HG03064 (cell line): Measurements from ENCODE around the gene MLEC.

Source experiments
- ATAC-seq: cut with Tn5 transposase; IDR thresholded peaks from one replicate; pipeline ENCODE4 v1.9.1; 2021; ENCODE audit warnings: low read depth; ENCODE audit not compliant: unreplicated experiment

The MLEC gene

DNA sequence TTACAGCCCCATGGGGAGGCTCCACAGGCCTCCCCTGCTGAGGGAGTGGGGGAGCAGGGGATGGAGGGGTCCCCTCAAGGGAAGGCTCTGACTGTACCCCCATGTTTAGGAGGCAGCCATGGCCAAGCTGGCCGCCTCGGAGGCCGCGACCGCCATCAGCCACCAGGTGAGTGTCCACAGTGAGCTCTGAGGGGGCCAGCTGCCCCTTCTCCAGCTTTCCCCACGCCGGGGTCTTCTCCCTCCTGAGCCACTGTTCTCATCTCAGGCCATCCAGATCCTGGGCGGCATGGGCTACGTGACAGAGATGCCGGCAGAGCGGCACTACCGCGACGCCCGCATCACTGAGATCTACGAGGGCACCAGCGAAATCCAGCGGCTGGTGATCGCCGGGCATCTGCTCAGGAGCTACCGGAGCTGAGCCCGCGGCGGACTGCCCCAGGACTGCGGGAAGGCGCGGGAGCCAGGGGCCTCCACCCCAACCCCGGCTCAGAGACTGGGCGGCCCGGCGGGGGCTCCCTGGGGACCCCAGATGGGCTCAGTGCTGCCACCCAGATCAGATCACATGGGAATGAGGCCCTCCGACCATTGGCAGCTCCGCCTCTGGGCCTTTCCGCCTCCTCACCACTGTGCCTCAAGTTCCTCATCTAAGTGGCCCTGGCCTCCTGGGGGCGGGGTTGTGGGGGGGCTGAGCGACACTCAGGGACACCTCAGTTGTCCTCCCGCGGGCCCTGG is 52.2 kb downstream of the MLEC start:
- no peak for ATAC-seq

DNA sequence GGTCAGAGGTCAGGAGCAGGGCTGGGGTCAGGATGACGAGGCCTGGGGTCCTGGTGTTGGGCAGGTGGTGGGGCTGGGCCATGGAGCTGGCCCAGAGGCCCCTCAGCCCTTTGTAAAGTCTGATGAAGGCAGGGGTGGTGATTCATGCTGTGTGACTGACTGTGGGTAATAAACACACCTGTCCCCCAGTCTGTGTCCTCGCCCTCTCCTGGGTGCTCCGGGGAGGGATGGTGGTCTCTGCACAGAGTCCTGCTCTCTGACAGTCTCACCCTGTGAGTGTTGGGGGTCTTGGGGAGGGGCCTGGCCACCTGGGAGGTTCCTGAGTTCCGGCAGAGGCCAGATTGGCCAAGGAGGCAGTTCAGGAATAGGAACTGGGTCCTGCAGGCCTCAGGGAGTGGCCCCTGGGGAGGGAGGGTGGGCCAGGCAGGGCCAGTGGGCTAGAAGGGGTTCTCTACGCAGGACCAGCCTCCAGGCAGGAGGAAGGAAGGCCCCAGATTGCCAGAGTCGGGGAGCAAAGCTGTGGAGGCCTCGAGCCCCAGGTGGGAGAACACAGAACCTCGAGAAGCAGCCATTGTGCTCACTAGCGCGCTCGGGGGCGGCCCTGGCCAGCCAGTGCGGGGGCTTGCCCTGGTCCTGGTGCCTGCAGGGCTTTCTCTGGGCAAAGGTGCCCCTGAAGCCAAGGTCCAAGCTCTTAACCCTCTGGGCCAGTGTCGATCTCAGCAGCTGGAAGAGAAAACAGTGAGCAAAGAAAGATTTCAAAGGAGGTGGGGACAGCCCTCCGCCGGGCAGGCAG is 53.1 kb downstream of the MLEC start:
- no peak for ATAC-seq

DNA sequence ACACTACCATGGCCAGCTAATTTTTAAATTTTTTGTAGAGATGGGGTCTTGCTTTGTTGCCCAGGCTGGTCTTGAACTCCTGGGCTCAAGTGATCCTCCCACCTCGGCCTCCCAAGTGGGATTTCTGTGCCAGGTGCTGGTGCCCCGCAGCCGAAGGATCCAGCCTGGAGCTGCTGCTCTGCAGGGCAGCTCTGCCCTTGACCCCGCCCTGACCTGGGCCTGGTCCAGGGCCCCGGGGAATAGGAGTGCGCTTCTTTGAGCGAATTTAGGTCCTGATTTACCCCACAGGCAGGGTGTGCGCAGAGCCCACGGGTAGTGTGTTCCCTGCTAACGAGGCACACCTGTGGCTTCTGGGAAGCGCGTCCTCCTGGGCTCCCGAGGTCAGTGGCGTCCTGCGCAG is 53.9 kb downstream of the MLEC start:
- ATAC-seq, result no peak

DNA sequence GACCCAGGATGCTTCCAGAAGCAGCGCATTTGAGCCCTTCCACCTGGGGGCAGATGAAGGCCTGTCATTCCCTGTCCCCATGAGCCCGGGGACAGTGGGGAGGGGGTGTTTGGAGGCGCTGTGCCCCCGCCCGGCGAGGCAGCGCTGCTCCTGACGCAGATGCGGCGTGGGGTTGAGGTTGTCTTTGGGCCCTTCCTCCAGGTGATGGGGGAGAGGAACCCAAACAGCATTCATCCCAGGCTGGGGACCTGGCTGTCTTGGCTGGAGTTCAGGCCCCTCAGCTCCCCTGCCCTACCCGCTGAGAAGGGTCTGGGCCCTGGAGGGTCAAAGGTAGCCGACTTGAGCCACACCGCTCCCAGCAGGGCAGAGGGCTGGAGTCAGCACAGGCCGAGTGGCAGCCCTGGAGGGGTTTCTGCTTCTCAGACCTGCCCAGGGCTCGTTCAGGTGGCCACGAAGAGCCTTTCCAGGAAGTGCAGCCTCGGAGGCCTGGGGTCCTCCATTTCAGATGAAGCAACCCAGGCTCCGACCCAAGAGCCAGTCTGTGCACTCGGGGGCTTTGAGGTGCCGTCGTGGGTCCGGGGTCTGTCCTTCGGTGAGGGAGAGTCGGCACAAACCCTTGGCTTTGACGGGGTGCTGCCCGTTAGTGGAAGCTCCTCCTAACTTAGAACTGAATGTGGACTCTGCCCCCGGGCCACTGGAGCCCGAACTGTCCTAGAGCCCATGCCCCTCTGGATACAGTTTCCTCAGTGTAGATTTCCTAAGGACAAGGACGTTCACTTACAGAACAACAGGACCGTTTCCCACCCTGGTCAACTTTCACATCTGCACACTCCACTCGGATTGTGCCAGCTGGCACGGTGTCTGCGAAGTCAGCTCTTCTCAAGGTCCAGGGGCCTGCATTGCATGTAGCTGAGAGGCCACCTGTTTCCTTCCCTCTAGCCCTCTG is 54.8 kb downstream of the MLEC start:
- ATAC-seq, result no peak

DNA sequence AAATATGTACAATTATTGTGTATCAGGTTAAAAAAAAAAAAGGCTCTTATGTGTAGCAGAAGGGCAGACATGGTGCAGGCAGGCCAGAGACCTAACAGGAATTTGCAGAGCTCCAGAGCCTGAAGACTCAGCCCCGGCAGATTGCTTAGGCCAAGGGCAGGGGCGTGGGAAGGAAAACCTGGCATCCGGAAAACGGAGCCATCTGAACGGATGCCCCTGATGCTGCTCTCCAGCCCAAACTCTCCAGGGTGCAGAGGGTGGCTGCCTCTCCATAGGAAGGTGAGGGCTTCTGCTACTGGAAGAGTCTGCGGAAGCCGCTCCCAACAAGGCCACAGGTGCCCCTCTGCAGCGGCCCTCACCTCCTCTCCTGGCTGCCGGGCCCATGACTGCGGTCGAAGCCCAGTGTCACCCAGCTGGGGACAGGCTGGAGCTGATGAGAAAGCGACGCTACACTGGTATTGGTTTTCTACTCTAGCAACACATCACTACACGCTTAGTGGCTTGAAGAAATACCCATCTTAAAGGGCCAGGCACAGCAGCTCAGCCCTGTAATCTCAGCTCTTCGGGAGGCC is 58.1 kb downstream of the MLEC start:
- ATAC-seq, result no peak

DNA sequence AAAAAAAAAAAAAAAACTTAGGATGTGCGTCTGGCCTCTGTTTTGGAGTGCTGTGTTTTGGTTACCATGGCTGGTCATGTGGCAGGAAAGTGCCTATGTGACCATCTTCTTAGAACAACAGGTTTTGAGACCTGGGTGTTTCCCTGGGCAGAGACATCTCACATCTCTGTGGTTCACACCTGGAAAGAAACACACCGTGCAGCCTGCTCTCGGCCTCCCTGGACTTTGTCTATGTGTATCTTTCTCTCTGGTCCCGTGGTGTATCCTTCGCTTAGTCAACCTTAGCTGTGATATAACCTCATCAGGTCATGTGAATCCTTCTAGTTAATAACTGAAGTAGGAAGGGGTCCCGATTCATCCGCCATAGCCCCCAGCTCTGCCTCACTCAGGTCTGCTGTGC is 61.3 kb downstream of the MLEC start:
- ATAC-seq, result no peak

DNA sequence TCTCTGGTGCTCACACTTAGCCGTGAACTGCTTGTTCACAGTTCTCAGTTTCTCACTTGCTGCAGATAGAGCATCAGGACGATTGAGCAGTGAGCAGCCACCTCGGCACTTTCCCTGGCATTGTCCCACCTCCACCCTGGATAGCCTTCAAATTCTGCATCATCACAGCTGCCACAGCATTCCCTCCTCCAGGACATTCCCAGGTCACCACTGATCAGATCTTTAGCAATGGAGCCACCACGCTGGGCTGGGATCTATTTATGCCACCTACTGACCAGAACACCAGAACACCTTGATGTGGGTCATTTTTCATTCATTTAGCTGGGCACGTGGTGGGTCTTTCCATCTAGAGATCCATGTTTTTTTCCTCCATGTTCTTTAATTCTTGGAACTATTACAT is 62.3 kb downstream of the MLEC start:
- ATAC-seq, result no peak

DNA sequence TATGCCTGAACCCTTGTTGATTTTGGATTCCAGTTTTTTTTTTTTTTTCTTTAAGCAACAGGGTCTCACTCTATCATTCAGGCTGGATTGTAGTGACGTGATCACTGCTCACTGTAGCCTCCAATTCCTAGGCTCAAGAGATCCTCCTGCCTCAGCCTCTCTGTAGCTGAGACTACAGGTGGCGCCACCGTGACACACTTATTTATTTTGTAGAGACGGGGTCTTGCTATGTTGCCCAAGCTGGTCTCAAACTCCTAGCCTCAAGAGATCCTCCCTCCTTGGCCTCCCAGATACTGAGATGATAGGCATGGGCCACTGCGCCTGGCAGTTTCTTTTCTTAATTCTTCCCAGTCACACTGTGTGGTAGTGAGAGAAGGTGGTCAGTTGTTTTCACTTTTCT is 63.9 kb downstream of the MLEC start:
- ATAC-seq, result no peak

DNA sequence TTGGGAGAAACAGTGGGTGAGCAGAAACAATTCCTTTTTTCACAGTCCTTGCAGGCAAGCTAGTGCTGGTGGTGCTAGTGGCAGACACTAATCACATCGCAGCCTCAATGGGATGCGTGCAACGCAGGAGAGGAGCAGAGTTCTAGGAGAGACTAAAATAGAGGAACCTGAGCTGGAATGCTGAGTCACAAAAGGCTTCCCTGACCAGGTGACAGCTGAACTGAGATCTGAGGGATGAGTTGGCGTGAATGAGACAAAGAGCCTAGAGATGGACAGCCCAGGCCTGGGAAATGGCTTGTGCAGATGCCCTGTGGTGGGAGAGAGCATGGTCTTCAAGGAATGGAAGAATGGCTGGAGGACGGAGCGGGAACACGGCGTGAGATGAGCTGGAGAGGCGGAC is 64.4 kb downstream of the MLEC start:
- no peak for ATAC-seq
